Hematopoietic multipotent progenitor cell treated with erythropoietin and hydrocortisone succinate and interleukin-3 and kit ligand, for 8 days (in vitro differentiated cells): ENCODE results near the gene ZGPAT.
A peak's percentile ranks its signal among the peaks of the same experiment; 100 is the strongest.
"Not testable (repeated sequence)": the region's sequence is repeated elsewhere in the genome, so short reads cannot be mapped to it uniquely, and the experiment has no call there.

Experiments
- DNase-seq: peaks from one replicate; pipeline ENCODE4 v3.0.0-alpha.2; 2015

The ZGPAT gene

GRCh38 chr20:63707558-63708300, at the start of gene ZGPAT, which contains the start of gene ARFRP1:
Gene ZGPAT (plus strand): TSS chr20:63708039. CDS start chr20:63708581, 542 bp downstream.
Gene ARFRP1 (minus strand): TSS chr20:63707976. CDS start chr20:63707091, 885 bp downstream.
- DNase-seq, result peak; percentile 85

GRCh38 chr20:63658749-63659187, 49.1 kb upstream of the ZGPAT start:
- DNase-seq, result no peak

- DNase-seq, result no peak
Observed at GRCh38 chr20:63659370-63659769, 48.5 kb upstream of the ZGPAT start.

- not testable (repeated sequence) for DNase-seq
Observed at GRCh38 chr20:63660174-63660573, 47.7 kb upstream of the ZGPAT start.

- no peak for DNase-seq
Observed at GRCh38 chr20:63660622-63661021, 47.2 kb upstream of the ZGPAT start.

GRCh38 chr20:63661108-63661507, 46.7 kb upstream of the ZGPAT start:
- DNase-seq, result no peak

- no peak for DNase-seq
Observed at GRCh38 chr20:63661959-63662812, 45.7 kb upstream of the ZGPAT start.

GRCh38 chr20:63662813-63663189, 45.0 kb upstream of the ZGPAT start:
- no peak for DNase-seq

GRCh38 chr20:63663332-63664066, 44.3 kb upstream of the ZGPAT start:
- DNase-seq, result no peak

- no peak for DNase-seq
Observed at GRCh38 chr20:63664143-63664851, 43.5 kb upstream of the ZGPAT start.

GRCh38 chr20:63664861-63665594, 42.8 kb upstream of the ZGPAT start:
- DNase-seq, result no peak

- DNase-seq, result no peak
Observed at GRCh38 chr20:63665708-63666107, 42.1 kb upstream of the ZGPAT start.

- DNase-seq, result no peak
Observed at GRCh38 chr20:63667858-63668257, 40.0 kb upstream of the ZGPAT start.

- DNase-seq, result no peak
Observed at GRCh38 chr20:63668351-63668750, 39.5 kb upstream of the ZGPAT start.

GRCh38 chr20:63671695-63672094, 36.1 kb upstream of the ZGPAT start:
- DNase-seq, result not testable (repeated sequence)

GRCh38 chr20:63672666-63673065, 35.2 kb upstream of the ZGPAT start:
- DNase-seq, result no peak

- no peak for DNase-seq
Observed at GRCh38 chr20:63673951-63674350, 33.9 kb upstream of the ZGPAT start.

- no peak for DNase-seq
Observed at GRCh38 chr20:63675681-63676368, 32.0 kb upstream of the ZGPAT start.

- no peak for DNase-seq
Observed at GRCh38 chr20:63678071-63678470, 29.8 kb upstream of the ZGPAT start.

- no peak for DNase-seq
Observed at GRCh38 chr20:63678667-63679465, 29.0 kb upstream of the ZGPAT start.
